Transverse colon (tissue), 3 donors: ENCODE results near the gene RAP1GDS1.

Source experiments
- EP300 ChIP-seq: sonication (generic); formaldehyde crosslinking; IDR thresholded peaks from one replicate; pipeline ENCODE4 v1.6.1; 2017; ENCODE audit warnings: antibody characterized with exemption, low read depth
- POLR2A ChIP-seq: fragments of 450-650 bp; IDR thresholded peaks from one replicate; pipeline ENCODE4 v1.6.1; 2016; ENCODE audit warnings: antibody characterized with exemption, mild to moderate bottlenecking, moderate library complexity
- TF ChIP-seq, protein P1 (sequence below), 5 experiments: fragments of 200-600 bp in 3 of 5; fragments of 450-650 bp in 2 of 5; sonication (generic) in 3 of 5; IDR thresholded peaks; 1 replicate in 2 of 5; 2 replicates in 3 of 5; pipeline ENCODE4 v1.5.1; 2016 to 2017; ENCODE audit warnings: antibody characterized with exemption in 5 of 5, inconsistent platforms in 3 of 5, mild to moderate bottlenecking in 2 of 5, moderate library complexity in 1 of 5

DNA sequence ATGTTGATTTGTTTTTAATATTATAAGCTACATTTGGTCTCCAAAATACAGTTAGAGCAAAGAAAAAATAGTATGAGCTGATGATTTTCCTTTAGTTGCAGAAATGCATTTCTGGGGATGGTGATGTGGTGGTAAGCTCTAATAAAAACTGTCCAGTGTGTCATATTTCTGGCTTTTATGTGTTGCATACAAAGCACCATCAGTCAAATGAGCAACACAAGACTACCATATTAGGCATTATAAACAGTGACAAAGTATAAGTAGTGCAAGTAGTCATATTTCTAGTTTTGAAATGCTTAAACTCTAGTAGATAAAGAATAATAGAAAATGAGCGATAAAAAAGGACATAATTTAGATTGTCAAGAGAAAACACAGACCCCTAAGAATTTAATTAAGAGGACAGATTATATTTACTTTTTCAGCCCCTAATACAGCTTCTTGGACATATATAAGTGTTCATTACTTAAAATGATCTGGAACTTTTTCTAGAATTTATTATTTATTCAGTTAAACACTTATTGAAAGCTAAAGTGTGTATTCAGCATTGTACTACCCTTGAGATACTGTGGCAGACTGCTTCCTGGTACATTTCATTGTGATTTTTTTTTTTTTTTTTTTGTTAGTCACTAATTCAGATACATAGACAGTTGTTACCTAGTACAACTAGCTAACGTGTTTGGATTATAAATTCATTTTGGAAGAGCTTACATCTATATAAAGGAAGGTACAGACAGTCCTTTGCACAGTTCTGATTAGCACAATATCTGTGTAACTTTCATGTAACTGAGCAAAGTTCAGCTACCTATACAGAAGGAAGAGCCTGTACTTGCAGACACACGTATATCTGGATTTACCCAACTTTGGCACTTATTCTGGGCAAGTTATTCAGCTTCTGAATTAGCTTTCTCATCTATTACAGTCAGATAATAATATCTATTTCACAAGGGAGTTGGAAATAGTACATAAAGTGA lies 22.3 kb downstream of the RAP1GDS1 start:
- TF ChIP-seq, protein P1, sequence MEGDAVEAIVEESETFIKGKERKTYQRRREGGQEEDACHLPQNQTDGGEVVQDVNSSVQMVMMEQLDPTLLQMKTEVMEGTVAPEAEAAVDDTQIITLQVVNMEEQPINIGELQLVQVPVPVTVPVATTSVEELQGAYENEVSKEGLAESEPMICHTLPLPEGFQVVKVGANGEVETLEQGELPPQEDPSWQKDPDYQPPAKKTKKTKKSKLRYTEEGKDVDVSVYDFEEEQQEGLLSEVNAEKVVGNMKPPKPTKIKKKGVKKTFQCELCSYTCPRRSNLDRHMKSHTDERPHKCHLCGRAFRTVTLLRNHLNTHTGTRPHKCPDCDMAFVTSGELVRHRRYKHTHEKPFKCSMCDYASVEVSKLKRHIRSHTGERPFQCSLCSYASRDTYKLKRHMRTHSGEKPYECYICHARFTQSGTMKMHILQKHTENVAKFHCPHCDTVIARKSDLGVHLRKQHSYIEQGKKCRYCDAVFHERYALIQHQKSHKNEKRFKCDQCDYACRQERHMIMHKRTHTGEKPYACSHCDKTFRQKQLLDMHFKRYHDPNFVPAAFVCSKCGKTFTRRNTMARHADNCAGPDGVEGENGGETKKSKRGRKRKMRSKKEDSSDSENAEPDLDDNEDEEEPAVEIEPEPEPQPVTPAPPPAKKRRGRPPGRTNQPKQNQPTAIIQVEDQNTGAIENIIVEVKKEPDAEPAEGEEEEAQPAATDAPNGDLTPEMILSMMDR (IDR thresholded peaks at IDR 0.05): no peak
- TF ChIP-seq EP300: no peak
- no peak for TF ChIP-seq POLR2A
